GM18517 (cell line): ENCODE measurements around the gene KIF1A.

ENCODE experiments used
- ATAC-seq: cut with Tn5 transposase; IDR thresholded peaks from one replicate; pipeline ENCODE4 v1.9.1; 2021; ENCODE audit warnings: mild to moderate bottlenecking, moderate library complexity; ENCODE audit not compliant: unreplicated experiment

The KIF1A gene

DNA sequence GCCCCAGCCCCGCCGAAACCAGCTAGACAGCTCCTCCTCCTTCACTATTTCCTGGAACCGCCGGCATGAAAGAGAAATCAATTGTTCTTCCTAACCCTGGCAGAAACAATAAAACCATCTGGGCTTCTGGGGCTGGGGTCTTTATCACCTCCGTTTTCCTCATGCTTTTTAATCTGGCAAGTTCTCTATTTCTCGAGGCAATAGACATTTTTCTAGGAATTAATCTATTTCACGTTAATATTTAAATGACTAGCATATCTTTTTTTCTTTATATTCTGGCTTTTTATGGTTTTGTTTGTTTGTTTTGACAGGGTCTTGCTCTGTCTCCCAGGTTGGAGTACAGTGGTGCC, 1.4 kb upstream of the KIF1A start:
- ATAC-seq = no peak

DNA sequence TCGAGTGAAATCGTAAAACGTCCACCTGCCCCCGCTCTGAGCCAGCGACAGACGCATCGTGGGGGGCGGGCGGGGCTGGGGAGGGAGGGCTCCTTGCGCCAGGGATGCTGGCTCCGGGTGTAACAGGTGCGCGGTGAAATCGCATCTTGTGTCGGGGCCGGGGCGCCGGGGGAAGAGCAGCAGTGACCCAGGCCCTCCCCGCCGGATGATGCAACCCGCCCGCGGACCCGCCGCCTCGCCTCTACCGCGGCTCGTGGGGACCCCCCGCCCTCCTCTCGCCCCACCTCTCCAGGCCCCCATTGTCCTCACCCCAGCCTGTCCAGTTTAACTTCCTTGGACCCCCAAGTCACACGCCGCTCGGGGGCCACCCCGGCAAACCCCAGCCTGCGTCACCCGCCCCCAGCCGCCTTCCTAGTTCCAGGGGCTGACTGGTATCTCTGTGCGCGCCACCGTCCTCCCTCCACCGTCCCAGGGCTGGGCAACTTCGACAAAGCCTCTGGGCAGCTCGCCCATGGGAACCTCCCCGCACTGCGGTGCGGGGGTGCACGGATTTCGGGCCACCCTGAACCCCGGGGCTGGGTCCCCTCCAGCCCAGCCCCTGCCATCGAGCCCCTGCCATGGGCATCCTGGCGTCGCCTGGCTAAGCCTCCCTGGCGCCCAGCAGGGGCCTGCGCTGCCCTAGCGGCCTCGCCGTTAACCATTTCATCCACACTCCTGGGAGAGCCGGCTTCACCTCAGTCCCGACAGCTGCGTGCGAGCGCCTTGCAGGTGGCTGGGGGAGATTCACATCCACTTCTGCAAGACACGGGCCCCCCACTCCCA, 799 bp upstream of the KIF1A start:
- no peak for ATAC-seq

DNA sequence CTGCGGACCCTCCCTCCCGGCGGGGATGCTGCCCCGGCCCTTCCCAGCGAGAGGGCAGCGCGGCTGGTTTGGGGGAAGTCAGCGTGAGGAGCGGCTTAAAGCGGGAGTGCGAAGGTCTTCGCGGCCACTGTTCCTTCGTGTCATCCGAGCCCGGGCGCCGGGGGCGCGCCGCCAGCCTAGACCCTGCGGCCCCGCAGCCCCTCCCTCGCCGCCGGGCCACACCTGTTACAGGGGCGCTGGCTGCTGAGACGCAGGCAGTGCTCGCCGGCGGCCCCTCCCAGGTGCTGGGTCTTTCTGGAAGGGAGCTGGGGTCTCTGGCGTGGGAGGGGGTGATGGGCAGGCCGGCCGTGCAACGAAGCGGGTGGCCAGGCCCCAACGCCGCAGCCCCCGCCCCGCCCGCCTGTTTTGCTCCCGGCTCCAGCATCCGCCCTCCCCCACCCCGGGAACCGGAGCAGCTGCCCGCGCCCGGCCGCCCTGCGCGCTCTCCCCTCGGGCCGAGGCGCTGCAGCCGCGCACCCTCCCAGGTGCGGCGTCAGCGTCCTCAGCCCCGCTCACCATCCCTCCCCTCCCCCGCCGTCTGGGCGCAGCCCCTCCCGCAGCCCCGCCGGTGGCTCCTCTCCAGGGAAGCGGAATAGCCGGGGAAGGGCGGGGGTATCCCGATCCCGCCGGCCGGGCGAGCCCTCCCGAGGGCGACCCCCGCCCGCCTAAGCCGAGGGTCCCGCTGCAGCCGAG, 727 bp downstream of the KIF1A start:
- no peak for ATAC-seq

DNA sequence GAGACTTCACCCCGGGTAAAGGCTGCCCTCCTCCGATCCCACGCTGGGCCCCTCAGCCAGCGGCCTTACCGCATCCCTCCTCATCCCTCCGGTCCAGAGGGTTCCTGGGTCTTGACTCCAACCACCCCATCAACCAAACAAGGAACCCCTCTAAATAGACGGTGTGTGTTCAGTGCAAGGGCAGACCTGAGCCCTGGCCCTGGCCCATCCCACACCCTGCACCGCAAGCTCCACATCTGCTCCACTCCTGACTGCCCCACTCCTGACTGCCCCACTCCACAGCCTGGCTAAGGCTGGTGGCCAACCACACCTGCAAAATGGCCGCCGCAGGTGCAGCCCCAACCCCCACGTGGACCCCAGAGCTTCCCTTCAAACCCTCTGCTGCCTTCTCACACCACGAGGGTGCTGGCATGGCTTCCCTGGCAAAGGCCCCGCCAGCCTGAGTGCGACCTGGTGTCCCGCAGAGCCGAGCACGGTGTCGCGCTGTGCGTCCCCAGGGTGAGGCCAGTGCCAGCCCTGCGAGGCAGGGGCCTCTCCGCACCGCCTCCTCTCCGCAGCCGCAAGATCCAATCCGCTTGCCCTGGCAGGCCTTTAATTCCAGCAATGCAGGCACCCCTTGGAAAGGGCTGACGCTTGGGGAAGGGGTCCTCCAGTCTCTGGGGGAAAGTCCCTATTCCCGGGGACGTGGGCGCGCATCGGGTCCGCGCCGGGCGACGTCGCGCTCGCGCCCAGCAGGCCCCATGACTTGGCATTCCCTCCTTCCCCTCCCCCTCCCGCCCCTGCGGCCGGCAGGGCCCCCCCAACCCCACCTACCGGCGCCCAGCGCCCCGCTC, 1.5 kb downstream of the KIF1A start:
- ATAC-seq = no peak

DNA sequence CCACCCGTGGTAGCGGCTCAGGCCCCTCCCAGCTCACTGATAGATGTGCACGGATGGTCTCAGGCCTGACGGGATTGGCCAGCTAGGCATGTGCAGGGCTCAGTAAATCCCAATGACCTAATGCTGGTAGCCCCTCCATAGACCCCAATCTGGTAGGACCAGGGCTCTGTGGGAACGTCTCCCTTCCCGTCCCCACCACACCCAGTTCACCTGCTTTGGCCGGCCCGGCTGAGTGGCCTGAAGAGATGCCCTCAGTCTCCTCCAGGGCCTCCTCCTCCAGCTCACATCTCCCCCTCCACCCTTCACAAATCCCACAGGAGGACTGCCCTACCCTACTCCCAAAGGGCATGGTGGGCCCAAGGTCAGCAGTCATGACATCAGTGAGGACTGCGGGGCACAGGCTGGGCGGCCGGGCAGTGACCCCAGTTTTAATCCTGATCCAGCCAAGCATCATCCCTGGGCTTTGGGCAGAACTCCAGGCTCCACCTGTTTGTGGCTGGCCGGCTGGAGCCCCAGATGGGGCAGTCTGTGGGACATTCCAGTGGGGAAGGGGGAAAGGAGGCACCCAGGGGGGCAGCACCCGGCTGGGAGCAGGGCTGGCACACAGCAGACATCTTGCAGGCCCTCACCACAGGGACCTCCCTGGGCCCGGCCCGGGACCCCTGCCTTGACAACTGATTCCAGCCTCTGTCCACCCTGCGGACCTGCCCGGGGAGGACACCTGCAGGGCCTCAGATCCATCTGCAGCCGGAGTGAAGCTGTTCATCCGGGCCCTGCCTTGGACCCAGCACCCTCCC, 2.3 kb downstream of the KIF1A start:
- no peak for ATAC-seq

DNA sequence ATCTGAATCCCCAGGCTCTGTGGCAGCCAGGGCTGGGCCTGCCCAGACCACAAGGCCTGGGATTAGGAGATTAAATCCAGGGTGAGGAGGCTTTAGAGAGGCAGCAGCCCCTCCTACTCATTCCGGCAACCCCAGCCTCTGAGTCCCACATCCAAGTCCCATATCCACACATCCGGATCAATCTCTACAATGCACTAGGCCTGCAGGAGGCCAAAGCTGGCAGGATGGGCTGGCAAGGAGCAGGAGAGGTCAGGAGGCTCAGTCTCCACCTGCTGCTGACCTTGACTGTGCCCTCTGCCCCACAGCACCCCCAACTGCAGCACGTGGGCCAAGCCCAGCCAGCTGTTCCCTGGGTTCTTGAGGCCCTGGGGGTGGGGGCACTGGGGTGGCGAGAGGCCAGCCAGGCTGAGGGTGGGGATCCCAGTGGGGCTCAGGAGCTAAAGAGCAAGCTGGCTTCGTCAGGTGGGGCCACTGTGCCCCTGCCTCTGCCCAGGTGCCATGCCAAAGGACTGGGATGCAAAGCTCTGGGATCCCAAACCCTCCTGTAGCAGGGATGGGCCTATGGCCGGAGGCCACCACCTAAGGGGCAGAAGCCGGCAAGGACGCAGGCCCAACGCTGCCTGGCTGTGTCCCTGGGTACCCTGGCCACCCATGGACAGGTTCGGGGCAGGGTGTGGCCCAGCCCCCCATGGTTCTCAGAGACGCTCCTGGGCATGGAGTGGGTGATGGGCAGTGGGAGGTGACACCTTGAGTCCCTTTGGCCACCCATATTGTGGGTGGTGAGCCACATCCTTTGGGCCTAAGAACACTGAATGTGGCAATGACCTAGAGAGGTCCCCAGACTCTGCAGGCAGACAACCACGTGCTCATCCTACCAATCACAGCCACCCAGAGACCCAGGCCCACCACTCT, 3.2 kb downstream of the KIF1A start:
- ATAC-seq = no peak

DNA sequence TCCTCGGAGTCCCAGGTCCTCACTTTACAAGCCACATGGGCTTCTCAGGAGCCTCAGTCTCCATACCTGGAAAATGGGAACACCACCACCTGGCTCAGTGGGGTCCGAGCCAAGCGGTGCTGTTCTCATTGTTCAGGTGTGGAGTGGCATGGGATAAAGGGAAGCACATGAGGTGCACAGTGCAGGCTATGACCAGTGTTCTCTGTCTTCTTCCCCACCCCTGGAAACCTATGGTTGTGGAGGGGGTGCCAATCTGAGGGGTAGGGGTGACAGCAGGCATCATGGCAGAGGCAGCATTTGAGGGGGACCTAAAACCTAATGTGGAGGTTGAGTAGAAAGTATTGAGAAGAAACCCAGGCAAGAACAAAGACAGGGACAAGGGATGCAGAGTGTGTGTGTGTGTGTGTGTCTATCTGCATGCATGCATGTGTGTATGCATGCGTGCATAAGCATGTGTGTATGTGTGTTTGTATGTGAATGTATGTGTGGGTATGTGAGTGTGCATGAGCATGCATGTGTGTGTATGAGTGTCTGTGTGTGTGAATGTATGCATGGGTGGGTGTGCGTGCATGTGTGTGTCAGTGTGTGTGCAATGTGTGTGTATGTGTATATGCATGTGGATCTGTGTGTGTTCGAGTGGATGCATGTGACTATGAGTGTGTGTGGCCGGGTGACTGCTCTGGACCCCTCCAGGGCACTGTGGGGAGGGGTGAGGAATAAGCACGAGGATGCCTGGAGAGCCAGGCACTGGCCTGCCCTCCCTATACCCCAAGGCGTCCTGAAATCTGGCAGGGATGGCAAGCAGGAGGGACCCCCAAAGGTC, 4.0 kb downstream of the KIF1A start:
- ATAC-seq = no peak

DNA sequence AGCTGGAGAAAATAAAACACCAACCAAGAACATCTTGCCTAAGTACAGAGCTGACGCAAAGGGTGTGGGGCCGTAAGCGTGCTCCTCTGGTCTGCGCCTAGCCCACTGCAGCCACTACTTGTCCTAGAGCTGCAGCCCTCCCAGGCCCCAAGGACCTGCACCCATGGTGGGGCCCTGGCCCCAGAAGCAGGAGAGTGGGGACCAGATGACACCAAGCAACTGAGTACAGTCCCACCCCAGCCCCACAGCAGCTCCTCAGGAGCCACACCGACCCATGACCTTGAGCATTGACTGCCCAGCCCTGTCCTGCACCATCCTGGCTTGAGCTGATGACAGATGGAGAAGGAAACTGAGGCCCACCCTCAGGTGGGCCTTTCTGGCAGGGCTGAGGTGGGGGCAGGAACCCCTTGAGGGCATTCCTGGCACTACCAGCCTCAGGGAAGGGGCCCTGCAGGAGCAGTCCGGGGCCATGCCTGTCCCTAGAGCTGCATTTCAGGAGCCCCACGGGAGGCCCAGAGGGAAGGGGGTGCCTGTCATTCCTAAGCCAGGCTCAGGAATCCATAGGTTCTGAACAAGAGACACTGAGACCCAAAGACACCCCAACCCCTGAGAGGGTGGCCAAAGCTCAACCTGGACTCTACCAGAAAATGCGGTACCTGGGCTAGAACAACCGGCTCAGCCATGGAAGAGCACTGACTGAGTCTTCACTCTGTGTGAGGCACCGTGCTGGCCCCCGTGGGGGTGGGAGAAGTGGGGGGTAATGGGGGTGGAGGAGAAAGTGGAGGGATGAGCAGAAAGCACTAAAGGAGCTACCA, 4.9 kb downstream of the KIF1A start:
- ATAC-seq = no peak

DNA sequence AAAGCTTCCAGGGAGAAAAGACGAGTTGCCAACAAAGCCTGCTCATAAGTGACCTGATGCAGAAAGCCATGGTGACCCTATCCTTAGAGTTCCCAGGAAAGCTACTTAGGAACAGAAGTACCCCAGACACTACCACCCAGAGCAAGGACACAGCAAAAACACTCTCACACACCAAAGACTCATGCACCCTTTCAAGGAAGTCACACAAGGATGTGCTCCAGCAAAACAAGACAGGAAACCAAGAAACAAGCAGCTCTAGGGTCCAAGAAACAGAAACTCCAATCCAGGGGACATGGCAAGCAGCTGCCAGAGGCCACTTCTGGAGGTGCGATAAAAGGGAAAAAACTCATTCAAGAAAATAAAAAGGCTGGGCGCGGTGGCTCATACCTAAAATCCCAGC, 5.7 kb downstream of the KIF1A start:
- ATAC-seq = no peak

DNA sequence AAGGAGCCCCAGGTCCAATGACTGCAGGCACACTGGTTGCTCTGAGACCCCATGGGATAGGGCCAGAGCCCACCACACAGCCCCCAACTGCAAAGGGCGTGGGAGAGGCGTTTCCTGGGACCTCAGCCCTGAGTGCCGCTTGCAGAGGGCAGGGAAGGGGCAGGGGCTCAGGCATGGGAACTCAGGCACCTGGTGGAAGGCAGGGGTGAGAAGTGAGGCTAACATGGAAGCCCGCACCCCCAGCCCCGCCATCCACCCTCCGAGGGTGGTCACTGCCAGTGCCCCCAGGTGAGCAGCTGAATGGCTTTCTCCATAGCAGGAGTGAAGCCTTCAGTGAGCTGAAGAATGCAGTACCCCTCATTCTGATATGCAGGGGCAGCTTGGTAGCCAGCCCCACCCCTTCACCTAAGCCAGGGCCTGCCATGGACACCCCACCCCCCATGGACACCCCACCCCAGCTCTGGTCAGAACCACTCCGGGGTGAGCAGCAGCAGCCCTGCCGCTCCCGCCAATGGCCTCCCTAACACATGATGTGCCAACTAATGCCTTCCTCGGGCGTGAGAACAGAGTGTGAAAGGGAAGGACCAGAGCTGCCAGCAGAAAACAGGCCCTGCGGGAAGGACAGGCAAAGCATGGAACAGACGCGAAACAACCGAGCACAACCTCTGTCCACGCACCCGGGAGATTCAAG, 6.6 kb downstream of the KIF1A start:
- no peak for ATAC-seq

DNA sequence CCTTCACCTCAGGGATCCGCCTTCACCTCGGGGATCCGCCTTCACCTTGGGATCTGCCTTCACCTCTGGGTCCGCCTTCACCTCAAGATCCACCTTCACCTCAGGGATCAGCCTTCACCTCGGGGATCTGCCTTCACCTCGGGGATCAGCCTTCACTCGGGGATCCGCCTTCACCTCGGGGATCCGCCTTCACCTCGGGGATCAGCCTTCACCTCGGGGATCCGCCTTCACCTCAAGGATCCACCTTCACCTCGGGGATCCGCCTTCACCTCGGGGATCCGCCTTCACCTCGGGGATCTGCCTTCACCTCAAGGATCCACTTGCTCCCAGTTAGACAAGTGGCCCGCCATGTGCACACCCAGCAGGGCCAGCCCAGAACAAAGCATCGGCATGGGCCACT, 7.3 kb downstream of the KIF1A start:
- ATAC-seq = no peak

DNA sequence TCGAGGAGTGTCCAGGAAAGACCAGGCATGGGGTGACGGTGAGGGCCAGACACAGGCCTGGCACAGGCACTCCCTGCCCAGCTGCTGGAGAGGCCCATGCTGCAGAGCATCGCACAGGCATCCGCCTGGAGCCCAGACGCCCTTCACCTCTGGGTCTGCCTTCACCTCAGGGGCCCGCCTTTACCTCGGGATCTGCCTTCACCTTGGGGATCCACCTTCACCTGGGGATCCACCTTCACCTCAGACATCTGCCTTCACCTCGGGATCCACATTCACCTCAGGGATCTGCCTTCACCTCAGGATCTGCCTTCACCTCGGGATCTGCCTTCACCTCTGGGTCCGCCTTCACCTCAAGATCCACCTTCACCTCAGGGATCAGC, 7.7 kb downstream of the KIF1A start:
- no peak for ATAC-seq

DNA sequence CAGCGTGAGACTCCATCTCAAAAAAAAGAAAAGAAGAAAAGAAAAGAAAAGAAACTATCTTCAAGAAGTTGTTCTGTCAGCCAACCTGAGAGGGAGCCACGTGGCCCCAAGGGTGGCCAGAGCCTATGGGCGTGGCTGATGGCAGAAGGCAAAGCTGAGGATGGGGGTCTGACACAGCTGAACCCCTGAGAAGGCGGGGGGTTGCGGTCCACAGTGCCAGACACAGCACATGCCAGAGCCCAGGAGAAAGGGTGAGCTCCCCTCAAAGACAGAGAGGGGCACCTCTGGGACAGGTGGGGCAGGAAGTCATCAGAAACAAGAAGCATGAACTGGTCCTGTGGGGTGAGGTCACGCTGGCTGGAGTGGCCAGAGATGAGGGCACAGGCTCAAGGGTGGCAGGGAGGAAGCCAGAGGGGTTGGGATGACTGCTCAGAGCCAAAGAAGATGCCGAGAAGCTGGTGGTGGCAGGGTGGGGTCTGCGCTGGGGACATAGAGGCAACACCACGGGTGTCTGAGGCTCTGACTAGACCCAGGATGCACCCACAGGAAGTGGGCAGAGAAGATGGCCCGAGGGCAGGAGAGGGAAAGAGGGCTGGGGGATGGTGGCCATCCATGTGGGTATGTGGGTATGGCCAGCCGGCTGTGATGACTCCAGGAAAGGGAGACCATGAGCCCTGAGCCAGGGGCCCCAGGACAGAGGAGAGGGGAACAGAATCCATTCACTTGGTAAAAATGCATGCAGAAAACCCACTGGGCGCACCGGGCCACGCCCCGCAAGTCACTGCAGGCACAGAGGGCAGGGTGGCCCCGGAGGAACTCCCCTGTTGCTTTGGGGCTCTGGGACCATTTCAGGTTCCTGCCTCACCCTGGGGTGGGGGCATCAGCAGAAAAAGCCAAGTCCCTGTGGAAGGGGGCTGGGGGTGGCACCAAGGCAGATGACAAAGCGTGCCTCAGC, 8.4 kb downstream of the KIF1A start:
- no peak for ATAC-seq

DNA sequence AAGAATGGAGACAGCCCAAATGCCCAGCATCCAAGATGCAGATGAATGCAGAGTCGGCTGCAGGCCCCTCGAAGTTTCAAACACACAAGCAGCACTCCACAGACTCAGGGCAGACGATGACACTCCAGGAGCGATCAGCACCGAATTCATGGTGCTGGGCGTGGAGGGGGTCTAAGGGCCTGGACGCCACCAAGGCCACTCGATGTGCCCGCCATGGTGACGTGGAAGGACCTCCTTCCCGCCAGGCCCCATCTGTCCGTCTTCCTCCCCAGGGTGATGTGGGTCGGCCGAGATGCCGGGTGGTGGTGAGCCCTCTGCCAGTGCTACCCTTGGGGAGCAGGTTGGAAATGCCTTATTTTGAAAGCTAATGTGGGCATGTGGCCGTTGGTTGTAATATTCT, 9.4 kb downstream of the KIF1A start:
- no peak for ATAC-seq

DNA sequence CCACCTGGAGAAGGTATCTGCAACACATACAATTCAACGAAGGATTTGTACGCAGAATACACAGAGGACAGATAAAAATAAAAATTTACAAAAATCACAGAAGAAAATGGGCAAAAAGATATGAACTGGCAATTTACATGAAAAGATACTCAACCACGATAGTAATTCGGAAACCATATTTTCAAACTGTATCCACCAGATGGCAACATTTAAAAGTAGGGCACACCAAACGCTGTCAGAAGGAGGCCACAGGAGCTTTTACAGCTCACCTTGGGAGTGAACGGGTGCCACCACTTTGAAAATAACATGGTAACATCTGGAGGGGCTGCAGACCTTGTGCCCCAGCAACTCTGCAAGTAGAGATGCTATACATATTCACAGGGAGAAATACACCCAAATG, 9.8 kb downstream of the KIF1A start:
- ATAC-seq = no peak

DNA sequence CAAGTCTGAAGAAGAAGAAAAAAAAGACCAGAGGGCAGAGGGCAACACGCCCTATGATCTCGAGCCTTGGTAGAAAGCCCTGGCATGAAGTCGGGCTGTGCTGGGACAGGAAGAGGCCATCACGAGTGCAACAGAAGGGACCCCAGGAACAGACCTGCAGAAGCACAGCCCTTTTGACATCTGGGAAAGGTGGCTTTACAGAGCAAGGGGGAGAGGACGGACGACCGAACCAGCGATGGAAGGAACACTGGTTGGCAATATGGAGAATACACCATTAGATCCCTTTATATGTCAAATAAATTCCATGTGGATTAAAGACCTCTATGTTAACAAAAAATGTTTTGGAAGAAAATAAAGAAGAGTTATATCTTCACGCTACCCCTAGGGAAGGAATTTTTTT, 10.7 kb downstream of the KIF1A start:
- no peak for ATAC-seq

DNA sequence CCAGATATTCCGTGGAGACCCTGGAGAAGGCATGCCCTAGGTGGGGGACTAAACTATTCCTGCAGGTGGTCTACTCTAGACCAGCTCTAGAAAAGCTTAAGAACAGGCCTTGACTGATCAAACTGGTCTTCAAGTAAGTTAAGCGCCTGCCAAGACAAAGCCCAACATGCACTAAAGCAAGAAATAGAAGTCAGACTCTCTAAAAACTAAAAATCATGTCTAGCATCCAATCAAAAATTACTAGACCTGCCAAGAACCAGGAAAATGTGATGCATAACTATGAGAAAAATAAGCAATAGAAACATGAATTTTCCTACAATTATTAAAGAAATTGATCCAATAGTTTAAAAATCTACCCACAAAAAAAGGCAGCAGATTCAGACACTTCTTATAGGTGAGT, 13.6 kb downstream of the KIF1A start:
- no peak for ATAC-seq
